GM19023 (cell line): Measurements from ENCODE around the gene SLC37A4.
"Not testable (repeated sequence)": the region's sequence is repeated elsewhere in the genome, so short reads cannot be mapped to it uniquely, and the experiment has no call there.

Experiments used
- ATAC-seq: cut with Tn5 transposase; IDR thresholded peaks from one replicate; pipeline ENCODE4 v1.9.1; 2021; ENCODE audit warnings: mild to moderate bottlenecking, moderate library complexity; ENCODE audit not compliant: unreplicated experiment

The SLC37A4 gene

GRCh38 chr11:119030329-119031047, at the start of gene SLC37A4:
Gene SLC37A4, minus strand, starts transcription at chr11:119030877.
- peak; percentile 78 for ATAC-seq

GRCh38 chr11:119078675-119079420, 48.2 kb upstream of the SLC37A4 start:
- ATAC-seq: no peak

GRCh38 chr11:119077839-119078238, 47.2 kb upstream of the SLC37A4 start:
- no peak for ATAC-seq

- ATAC-seq: peak; percentile 95
Observed at GRCh38 chr11:119067371-119068222, 36.9 kb upstream of the SLC37A4 start, which contains the start of gene VPS11. Gene VPS11, plus strand, starts transcription at chr11:119067818. Its CDS starts 6 bp downstream, at chr11:119067824.

GRCh38 chr11:119065369-119065768, 34.7 kb upstream of the SLC37A4 start:
- ATAC-seq: no peak

GRCh38 chr11:119062779-119063178, 32.1 kb upstream of the SLC37A4 start:
- ATAC-seq: no peak

- ATAC-seq: no peak
Observed at GRCh38 chr11:119061256-119061655, 30.6 kb upstream of the SLC37A4 start.

GRCh38 chr11:119059128-119059527, 28.5 kb upstream of the SLC37A4 start:
- ATAC-seq: not testable (repeated sequence)

- ATAC-seq: peak; percentile 89
Observed at GRCh38 chr11:119057000-119057769, 26.5 kb upstream of the SLC37A4 start, which contains the start of gene HYOU1. Gene HYOU1, minus strand, starts transcription at chr11:119057205. Its CDS starts 1,045 bp downstream, at chr11:119056160.

GRCh38 chr11:119056421-119056999, 25.8 kb upstream of the SLC37A4 start:
- peak; percentile 11 for ATAC-seq

GRCh38 chr11:119055901-119056300, 25.2 kb upstream of the SLC37A4 start:
- no peak for ATAC-seq

- ATAC-seq: no peak
Observed at GRCh38 chr11:119054418-119054817, 23.7 kb upstream of the SLC37A4 start.

GRCh38 chr11:119052163-119052814, 21.6 kb upstream of the SLC37A4 start:
- ATAC-seq: no peak

GRCh38 chr11:119051440-119052162, 20.9 kb upstream of the SLC37A4 start:
- peak; percentile 59 for ATAC-seq

GRCh38 chr11:119049081-119049480, 18.4 kb upstream of the SLC37A4 start:
- no peak for ATAC-seq

GRCh38 chr11:119048644-119049043, 18.0 kb upstream of the SLC37A4 start:
- no peak for ATAC-seq

GRCh38 chr11:119047205-119047604, 16.5 kb upstream of the SLC37A4 start:
- no peak for ATAC-seq

- ATAC-seq: no peak
Observed at GRCh38 chr11:119046489-119046888, 15.8 kb upstream of the SLC37A4 start.

GRCh38 chr11:119044708-119045107, 14.0 kb upstream of the SLC37A4 start:
- ATAC-seq: no peak
